Measurements from ENCODE around the gene ATG13.
A peak's percentile ranks its signal among the peaks of the same experiment; 100 is the strongest.

DNA sequence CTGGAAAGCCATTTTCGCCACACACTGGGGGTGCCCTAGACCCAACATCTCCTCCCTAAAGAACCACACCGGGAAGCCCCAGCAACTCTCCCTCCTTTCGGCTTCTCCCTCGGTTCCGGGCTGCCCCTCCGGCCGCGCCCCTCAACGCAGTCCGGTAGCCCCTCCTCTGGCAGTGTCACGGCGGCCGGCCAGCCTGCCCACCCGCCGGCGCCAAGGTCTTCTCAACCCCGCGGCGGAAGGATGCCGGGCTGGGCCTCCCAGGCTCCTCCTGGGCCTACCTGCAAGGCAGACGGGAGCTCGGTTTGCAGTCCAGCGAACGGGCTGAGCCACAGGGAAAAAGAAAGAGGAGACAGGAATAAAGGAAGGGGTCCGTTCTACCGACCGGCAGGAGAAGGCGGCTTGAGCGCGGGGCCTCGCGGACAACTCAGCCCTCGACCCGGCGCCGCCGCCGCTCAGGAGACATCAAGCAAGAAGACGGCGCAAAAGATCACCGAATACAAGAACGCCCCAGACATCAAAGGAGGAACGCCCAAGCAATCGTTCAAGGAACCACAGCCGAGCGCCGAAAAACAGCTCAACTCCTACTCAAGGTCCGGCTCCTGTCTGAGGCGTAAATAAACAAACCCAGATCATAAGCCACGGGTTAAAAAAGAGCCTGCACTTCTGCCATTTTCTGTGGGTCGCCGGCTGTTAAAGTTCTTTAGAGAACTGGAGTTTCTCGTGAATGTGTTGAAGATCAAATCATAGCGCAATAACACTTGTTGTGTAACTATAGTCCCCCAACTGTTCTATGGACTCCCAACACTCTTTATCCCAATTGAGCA lies 23.6 kb upstream of the ATG13 start, which contains the start of gene AMBRA1:
- TF ChIP-seq, protein P1, sequence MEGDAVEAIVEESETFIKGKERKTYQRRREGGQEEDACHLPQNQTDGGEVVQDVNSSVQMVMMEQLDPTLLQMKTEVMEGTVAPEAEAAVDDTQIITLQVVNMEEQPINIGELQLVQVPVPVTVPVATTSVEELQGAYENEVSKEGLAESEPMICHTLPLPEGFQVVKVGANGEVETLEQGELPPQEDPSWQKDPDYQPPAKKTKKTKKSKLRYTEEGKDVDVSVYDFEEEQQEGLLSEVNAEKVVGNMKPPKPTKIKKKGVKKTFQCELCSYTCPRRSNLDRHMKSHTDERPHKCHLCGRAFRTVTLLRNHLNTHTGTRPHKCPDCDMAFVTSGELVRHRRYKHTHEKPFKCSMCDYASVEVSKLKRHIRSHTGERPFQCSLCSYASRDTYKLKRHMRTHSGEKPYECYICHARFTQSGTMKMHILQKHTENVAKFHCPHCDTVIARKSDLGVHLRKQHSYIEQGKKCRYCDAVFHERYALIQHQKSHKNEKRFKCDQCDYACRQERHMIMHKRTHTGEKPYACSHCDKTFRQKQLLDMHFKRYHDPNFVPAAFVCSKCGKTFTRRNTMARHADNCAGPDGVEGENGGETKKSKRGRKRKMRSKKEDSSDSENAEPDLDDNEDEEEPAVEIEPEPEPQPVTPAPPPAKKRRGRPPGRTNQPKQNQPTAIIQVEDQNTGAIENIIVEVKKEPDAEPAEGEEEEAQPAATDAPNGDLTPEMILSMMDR (conservative IDR thresholded peaks at IDR 0.05; ENCODE audit: low read depth, low read length), result no peak
- TF ChIP-seq USF2 (IDR thresholded peaks at IDR 0.05; ENCODE audit: low read depth, low read length) (no peak), RFX5 (IDR thresholded peaks at IDR 0.05; ENCODE audit: low read depth, low read length) (no peak), MXI1 (IDR thresholded peaks at IDR 0.05; ENCODE audit: borderline replicate concordance, low read depth, low read length) (no peak), POLR2A (IDR thresholded peaks at IDR 0.05; ENCODE audit: low read depth, low read length) (peak; percentile 75; the same call in 1 of the 2 replicates), RAD21 (IDR thresholded peaks at IDR 0.05; ENCODE audit: low read length) (no peak), SMC3 (IDR thresholded peaks at IDR 0.05; ENCODE audit: low read depth, low read length) (no peak), CHD1 (IDR thresholded peaks at IDR 0.05; ENCODE audit: low read depth, low read length) (no peak), MAFK (IDR thresholded peaks at IDR 0.05; ENCODE audit: low read depth, low read length) (no peak; the same call in 1 of the 2 replicates), NFE2L2 (IDR thresholded peaks at IDR 0.05; ENCODE audit: low read depth, low read length) (no peak)

All from IMR-90 (cell line).